RWPE1 (cell line): ENCODE results near the gene EIF3A.

ENCODE experiments used
- CTCF ChIA-PET: fragments of 350-600 bp; sonication (Branson Sonifier 250); formaldehyde crosslinking; extraction: SDS; loops from one replicate; lab custom pipeline; 2021; lab: Yijun Ruan, JAX
- POLR2A ChIA-PET: fragments of 400-600 bp; formaldehyde crosslinking; extraction: SDS; loops from one replicate; lab custom pipeline; 2020; ENCODE audit warnings: antibody characterized with exemption; ENCODE audit not compliant: low non-redundant PET; lab: Yijun Ruan, JAX
- DNase-seq: peaks from one replicate; pipeline ENCODE4 v3.0.0; 2012; ENCODE audit warnings: low spot score
- H3K27ac ChIP-seq: fragments of 450-650 bp; 2 replicates; pipeline ENCODE4 v1.5.1; 2017
- TF ChIP-seq, protein P1 (sequence below): fragments of 450-650 bp; conservative IDR thresholded peaks from 2 replicates; pipeline ENCODE4 v1.5.1; 2017; ENCODE audit warnings: low read depth, mild to moderate bottlenecking

Gene EIF3A

DNA sequence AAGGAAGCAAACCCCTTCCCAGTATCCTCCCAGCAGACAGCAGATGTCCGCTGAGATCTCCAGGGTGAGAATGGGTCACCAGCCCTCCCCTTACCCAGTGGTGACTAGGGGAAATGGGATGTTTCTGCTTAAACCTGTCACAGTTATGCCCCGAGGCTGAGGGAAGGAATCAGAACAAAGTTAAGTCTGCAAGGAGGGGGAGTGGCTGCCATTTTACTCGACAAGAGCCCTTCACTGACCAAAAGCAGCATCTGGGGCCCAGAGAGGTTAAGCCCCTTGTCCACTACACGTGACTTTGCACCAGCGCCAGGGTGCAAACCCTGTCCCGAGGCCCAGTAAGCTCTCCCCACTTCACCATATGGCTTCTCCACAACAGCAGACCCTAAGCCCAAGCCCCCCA lies 55.7 kb downstream of the EIF3A start:
- ChIA-PET POLR2A (no interaction called here), CTCF (interaction anchor here (1.1 kb wide), 1 partner anchor 22 kb away, joined by 3 read pairs; no protein-coding TSS in a partner anchor)
- no peak for DNase-seq
- peak overlapping the region; percentile 76 for H3K27ac ChIP-seq
- TF ChIP-seq, protein P1, sequence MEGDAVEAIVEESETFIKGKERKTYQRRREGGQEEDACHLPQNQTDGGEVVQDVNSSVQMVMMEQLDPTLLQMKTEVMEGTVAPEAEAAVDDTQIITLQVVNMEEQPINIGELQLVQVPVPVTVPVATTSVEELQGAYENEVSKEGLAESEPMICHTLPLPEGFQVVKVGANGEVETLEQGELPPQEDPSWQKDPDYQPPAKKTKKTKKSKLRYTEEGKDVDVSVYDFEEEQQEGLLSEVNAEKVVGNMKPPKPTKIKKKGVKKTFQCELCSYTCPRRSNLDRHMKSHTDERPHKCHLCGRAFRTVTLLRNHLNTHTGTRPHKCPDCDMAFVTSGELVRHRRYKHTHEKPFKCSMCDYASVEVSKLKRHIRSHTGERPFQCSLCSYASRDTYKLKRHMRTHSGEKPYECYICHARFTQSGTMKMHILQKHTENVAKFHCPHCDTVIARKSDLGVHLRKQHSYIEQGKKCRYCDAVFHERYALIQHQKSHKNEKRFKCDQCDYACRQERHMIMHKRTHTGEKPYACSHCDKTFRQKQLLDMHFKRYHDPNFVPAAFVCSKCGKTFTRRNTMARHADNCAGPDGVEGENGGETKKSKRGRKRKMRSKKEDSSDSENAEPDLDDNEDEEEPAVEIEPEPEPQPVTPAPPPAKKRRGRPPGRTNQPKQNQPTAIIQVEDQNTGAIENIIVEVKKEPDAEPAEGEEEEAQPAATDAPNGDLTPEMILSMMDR, result no peak

DNA sequence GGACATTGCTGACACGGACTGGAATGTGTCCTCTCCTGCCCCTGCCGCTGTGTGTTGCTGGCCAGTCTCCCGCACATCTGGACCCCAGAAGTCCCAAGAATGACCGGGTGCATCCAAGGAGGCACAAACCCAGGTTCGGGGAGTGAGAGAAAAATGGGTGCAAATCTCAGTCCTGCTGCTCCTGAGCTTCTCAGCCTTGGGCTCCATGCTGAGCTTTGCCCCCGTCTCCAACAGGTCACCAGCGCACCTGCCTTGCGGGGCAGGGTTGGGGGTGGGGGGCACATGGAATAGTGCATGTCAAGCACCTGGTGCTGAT lies 57.1 kb downstream of the EIF3A start:
- H3K27ac ChIP-seq, result peak overlapping the region; percentile 84
- TF ChIP-seq, protein P1, result no peak
- DNase-seq, result no peak
- CTCF ChIA-PET, result interaction anchor here (0.7 to 1.0 kb wide), 3 partner anchors 18 to 456 kb away, joined by 3 read pairs; no protein-coding TSS in a partner anchor
- POLR2A ChIA-PET, result interaction anchor here (0.5 kb wide), 1 partner anchor 274 kb away, joined by 3 read pairs; no protein-coding TSS in a partner anchor

- TF ChIP-seq, protein P1, result no peak
- peak; percentile 83 for DNase-seq
- peak overlapping the region; percentile 84 for H3K27ac ChIP-seq
- ChIA-PET CTCF (interaction anchor here (0.6 to 1.0 kb wide), 5 partner anchors 17 to 1018 kb away, joined by 3 to 4 read pairs (median 3); no protein-coding TSS in a partner anchor), POLR2A (no interaction called here)
Measured at GRCh38 chr10:119022846-119023552, 57.6 kb downstream of the EIF3A start.

DNA sequence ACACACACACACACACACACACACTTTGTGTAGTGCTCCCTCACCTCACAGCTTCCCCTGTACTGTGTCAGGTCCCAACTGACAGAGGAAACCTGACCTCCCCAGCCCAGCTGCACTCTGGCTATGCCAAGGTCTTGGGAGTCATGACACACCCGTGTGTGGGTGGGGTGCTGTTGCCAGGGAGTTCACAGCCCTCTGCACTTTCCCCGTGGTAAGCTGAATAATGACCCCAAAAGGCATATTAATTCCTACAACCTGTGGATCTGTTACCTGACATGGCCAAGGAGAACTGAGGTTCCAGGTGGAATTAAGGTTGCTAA lies 60.0 kb downstream of the EIF3A start:
- peak overlapping the region; percentile 84 for H3K27ac ChIP-seq
- POLR2A ChIA-PET, result interaction anchor here (0.6 kb wide), 2 partner anchors 33 to 497 kb away, joined by 3 to 4 read pairs; no protein-coding TSS in a partner anchor
- peak; percentile 68 for DNase-seq
- TF ChIP-seq, protein P1, result no peak
- CTCF ChIA-PET, result interaction anchor here (0.6 kb wide), 2 partner anchors 34 to 265 kb away, joined by 3 to 5 read pairs; no protein-coding TSS in a partner anchor

GRCh38 chr10:119007211-119007574 lies 73.4 kb downstream of the EIF3A start:
- ChIA-PET POLR2A (interaction anchor here (0.6 kb wide), 1 partner anchor 13 kb away, joined by 4 read pairs; no protein-coding TSS in a partner anchor), CTCF (no interaction called here)
- TF ChIP-seq, protein P1, result no peak
- peak overlapping the region; percentile 60; the same call in 1 of the 2 replicates for H3K27ac ChIP-seq
- no peak for DNase-seq

DNA sequence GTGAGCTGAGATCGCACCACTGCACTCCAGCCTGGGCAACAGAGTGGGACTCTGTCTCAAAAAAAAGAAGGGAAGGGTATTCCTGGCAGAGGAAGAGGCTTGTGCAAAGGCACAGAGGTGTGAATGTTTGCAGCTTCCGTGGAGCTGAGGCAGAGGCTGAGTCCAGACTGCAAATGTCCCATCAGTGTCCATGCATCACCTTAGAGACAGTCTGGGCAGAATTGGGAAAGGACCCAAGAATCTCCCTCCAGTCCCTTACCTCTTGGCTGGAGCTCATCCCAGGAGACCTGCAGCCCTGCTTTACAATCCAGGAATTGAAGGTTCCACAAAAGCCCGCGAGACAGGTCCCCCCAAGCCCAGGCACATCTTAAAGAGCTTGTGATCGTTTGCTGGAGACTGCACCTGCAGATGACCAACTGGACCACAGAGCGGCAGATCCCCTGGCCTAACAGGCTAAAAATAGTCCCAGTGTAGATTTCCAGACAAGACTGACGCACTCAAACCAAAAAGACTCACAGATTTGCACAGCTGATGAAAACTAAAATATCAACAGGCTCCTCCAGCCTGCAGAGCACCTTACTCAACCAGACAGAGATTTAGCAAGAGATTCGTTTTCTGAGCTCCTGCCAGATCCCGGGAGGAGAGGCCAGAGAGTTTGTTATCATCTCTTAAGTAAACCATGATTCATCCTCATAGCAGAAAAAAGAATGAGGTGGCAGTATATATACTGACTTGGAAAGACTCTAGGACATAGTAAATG lies 74.0 kb downstream of the EIF3A start:
- CTCF ChIA-PET, result interaction anchor here (0.6 to 0.7 kb wide), 2 partner anchors 16 to 26 kb away, joined by 3 to 4 read pairs; no protein-coding TSS in a partner anchor
- POLR2A ChIA-PET, result interaction anchor here (0.5 to 0.8 kb wide), 4 partner anchors 24 to 136 kb away, joined by 3 to 4 read pairs (median 3); partner anchors contain the start of genes EIF3A and NANOS1
- TF ChIP-seq, protein P1, result no peak
- peak overlapping the region; percentile 94 for H3K27ac ChIP-seq
- peak; percentile 93 for DNase-seq
